Measurements from ENCODE around the gene LYZ.
"Not testable (repeated sequence)": the region's sequence is repeated elsewhere in the genome, so short reads cannot be mapped to it uniquely, and the experiment has no call there.

Gene LYZ

GRCh38 chr12:69348162-69348938, at the start of gene LYZ:
TSS of gene LYZ (plus strand) at chr12:69348381. CDS start at chr12:69348409, 28 bp downstream.
- no peak for DNase-seq

- DNase-seq, result no peak
These were observed 49.2 kb upstream of the LYZ start for GRCh38 chr12:69298947-69299346.

GRCh38 chr12:69304284-69304683, 43.9 kb upstream of the LYZ start:
- no peak for DNase-seq

GRCh38 chr12:69309461-69309860, 38.7 kb upstream of the LYZ start:
- no peak for DNase-seq

- DNase-seq, result no peak
These were observed 35.0 kb upstream of the LYZ start for GRCh38 chr12:69313209-69313608.

- DNase-seq, result not testable (repeated sequence)
These were observed 31.4 kb upstream of the LYZ start for GRCh38 chr12:69316784-69317183.

- DNase-seq, result not testable (repeated sequence)
These were observed 30.9 kb upstream of the LYZ start for GRCh38 chr12:69317233-69317632.

GRCh38 chr12:69318225-69318624, 30.0 kb upstream of the LYZ start:
- no peak for DNase-seq

GRCh38 chr12:69321351-69321750, 26.8 kb upstream of the LYZ start:
- DNase-seq, result no peak

- DNase-seq, result no peak
These were observed 23.2 kb upstream of the LYZ start for GRCh38 chr12:69324797-69325466.

GRCh38 chr12:69328426-69328825, 19.8 kb upstream of the LYZ start:
- DNase-seq, result no peak

- no peak for DNase-seq
These were observed 18.3 kb upstream of the LYZ start for GRCh38 chr12:69329669-69330428.

- DNase-seq, result no peak
These were observed 17.4 kb upstream of the LYZ start for GRCh38 chr12:69330475-69331473.

- DNase-seq, result no peak
These were observed 16.7 kb upstream of the LYZ start for GRCh38 chr12:69331519-69331908.

- no peak for DNase-seq
These were observed 16.1 kb upstream of the LYZ start for GRCh38 chr12:69331909-69332684.

GRCh38 chr12:69332815-69333358, 15.3 kb upstream of the LYZ start:
- no peak for DNase-seq

GRCh38 chr12:69334158-69334557, 14.0 kb upstream of the LYZ start:
- DNase-seq, result no peak

GRCh38 chr12:69337311-69338090, 10.7 kb upstream of the LYZ start:
- DNase-seq, result no peak

GRCh38 chr12:69338120-69338859, 9.9 kb upstream of the LYZ start:
- DNase-seq, result no peak

- DNase-seq, result no peak
These were observed 9.2 kb upstream of the LYZ start for GRCh38 chr12:69338936-69339335.

Measured in NCI-H1048 (cell line).